Panc1 (cell line): ENCODE results near the gene PDE9A. TPM values are rescaled to one million over a fixed set of nuclear protein-coding genes. Genes with fewer than 3 reads are reported as not detected.

Source experiments
- ATAC-seq: fragments of 200-7000 bp; cut with Tn5 transposase; 2 replicates; pipeline ENCODE4 v1.9.1; 2020; ENCODE audit warnings: mild to moderate bottlenecking, moderate library complexity
- BruUV-seq: library from RNA; stranded (reverse); fragments of 400-500 nt; replicated peaks from 2 replicates; lab custom pipeline; 2021; lab: Mats Ljungman, UMichigan
- CTCF ChIA-PET: fragments of 300-600 bp; sonication (Branson Sonifier 250); formaldehyde crosslinking; loops from one replicate; lab custom pipeline; 2022; ENCODE audit warnings: antibody characterized with exemption; lab: Charles Lee
- POLR2A ChIA-PET: fragments of 300-600 bp; sonication (Branson Sonifier 250); formaldehyde crosslinking; loops from one replicate; lab custom pipeline; 2022; ENCODE audit warnings: antibody characterized with exemption; lab: Charles Lee
- DNase-seq: peaks from one replicate; pipeline ENCODE4 v3.0.0-alpha.2; 2010; ENCODE audit warnings: low read depth, low spot score
- H3K27ac ChIP-seq: 2 replicates; pipeline ENCODE4 v1.5.1; 2011; ENCODE audit warnings: mild to moderate bottlenecking, low read length, inconsistent platforms
- H3K27me3 ChIP-seq: fragments of 200-500 bp; sonication (Bioruptor generic); 2 replicates; pipeline ENCODE4 v1.6.0; 2014; ENCODE audit warnings: low read length, inconsistent platforms; ENCODE audit not compliant: control insufficient read depth, insufficient read depth
- H3K36me3 ChIP-seq: fragments of 200-500 bp; sonication (Bioruptor generic); 2 replicates; pipeline ENCODE4 v1.5.1; 2014; ENCODE audit warnings: inconsistent platforms, mild to moderate bottlenecking, low read length, moderate library complexity; ENCODE audit not compliant: control insufficient read depth, insufficient read depth
- H3K4me1 ChIP-seq: 2 replicates; pipeline ENCODE4 v1.5.1; 2011; ENCODE audit warnings: inconsistent platforms, mild to moderate bottlenecking, low read length, moderate library complexity; ENCODE audit not compliant: control insufficient read depth, insufficient read depth
- H3K4me3 ChIP-seq, 2 experiments: 2 replicates each; pipeline ENCODE4 v1.5.1; 2011 to 2012; ENCODE audit warnings: low read depth in 2 of 2, low read length in 2 of 2, mild to moderate bottlenecking in 2 of 2, inconsistent platforms in 1 of 2, moderate library complexity in 1 of 2
- H3K9me3 ChIP-seq: fragments of 200-500 bp; sonication (Bioruptor generic); 2 replicates; pipeline ENCODE4 v1.5.1; 2014; ENCODE audit warnings: low read depth, mild to moderate bottlenecking, inconsistent platforms, low read length, moderate library complexity; ENCODE audit not compliant: control insufficient read depth, insufficient read depth
- CTCF ChIP-seq: fragments of 450-650 bp; IDR thresholded peaks from 2 replicates; pipeline ENCODE4 v1.5.1; 2017; ENCODE audit warnings: mild to moderate bottlenecking
- POLR2AphosphoS5 ChIP-seq: IDR thresholded peaks from 2 replicates; pipeline ENCODE4 v1.6.1; 2012; ENCODE audit warnings: mild to moderate bottlenecking, low read depth, low read length, moderate library complexity
- REST ChIP-seq, 2 experiments: IDR thresholded peaks; 2 replicates each; pipeline ENCODE4 v1.6.1; 2011 to 2012; ENCODE audit warnings: low read depth in 2 of 2, control low read depth in 1 of 2, low read length in 1 of 2, mild to moderate bottlenecking in 1 of 2, moderate library complexity in 1 of 2; ENCODE audit not compliant: insufficient read depth in 1 of 2
- SIN3A ChIP-seq: IDR thresholded peaks from 2 replicates; pipeline ENCODE4 v1.6.1; 2012; ENCODE audit warnings: low read depth, mild to moderate bottlenecking, low read length, moderate library complexity, borderline replicate concordance; ENCODE audit not compliant: insufficient read depth
- TCF7L2 ChIP-seq: IDR thresholded peaks from 2 replicates; pipeline ENCODE4 v1.6.1; 2011; ENCODE audit warnings: mild to moderate bottlenecking, low read depth, low read length, inconsistent platforms
- in situ Hi-C: cut with HindIII; loops from 2 replicates; pipeline ENCODE4 v1.10.0; 2016; ENCODE audit warnings: low sequenced_read_pairs, low pct_unique_long_range_greater_than_20kb
- intact Hi-C: fragments of 100-400 bp; cut with micrococcal nuclease; formaldehyde crosslinking; loops from one replicate; pipeline ENCODE4 v1.10.0; 2022; ENCODE audit not compliant: unreplicated experiment
- total RNA-seq: library from RNA; stranded (reverse); gene quantifications from one replicate; pipeline ENCODE4 v1.2.1, GENCODE V29; 2021; ENCODE audit not compliant: unreplicated experiment

The PDE9A gene
- total RNA-seq, 1 experiment from 2014 or later: 0.72 TPM

DNA sequence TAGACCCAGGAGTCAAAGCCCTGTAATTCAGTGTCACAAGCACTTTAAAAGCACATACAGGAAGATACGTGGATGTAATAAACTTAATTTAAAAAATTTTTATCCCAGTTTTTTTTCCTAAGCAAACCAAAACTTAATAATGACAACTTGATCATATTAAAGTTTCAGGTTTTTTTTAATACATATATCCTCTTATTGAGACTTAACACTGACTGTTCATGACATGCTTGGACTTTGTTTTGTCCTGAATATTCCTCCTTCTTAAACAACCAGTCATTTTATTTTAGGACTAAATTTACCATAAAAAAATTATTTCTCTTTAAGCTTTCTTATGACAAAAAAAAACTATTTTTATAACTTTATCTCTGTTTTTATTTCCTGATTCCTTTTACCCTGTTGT, 161.8 kb downstream of the PDE9A start:
- BruUV-seq: no TSS peak
- Histone ChIP-seq H3K27me3 (no peaks in the 10 kb centered on the region), H3K27ac (no peak overlapping the region), H3K36me3 (no peaks in the 10 kb centered on the region), H3K9me3 (peaks cover 8% of the 10 kb centered on the region), H3K4me1 (no peaks in the 10 kb centered on the region), H3K4me3 (no peak overlapping the region)
- ATAC-seq: no peak
- in situ Hi-C loops (no loop called here), intact Hi-C loops (loop anchor here (5.0 kb wide), 1 partner anchor 223 kb away; no protein-coding TSS in a partner anchor)
- no peak for DNase-seq
- POLR2A ChIA-PET: no interaction called here
- TF ChIP-seq CTCF: no peak
- CTCF ChIA-PET: no interaction called here

DNA sequence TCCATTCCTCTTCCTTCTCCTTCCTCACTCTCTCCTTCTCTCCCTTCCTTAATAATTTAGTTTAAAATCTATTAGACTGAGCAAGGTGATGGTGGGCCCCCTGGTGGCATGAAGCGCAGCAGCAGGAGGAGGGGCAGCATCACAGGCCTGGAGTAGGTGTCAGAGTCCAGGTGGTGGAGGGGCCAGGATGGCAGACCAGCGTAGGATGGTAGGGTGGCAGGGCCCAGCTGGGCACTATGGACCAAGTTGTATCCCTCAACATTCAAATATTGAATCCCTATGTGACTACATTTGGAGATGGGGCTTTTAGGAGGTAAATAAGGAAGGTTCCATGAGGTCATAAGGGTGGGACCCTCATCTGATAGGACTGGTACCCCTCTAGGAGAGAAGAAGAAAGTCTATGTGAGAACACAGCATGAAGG, 164.9 kb downstream of the PDE9A start:
- in situ Hi-C loops: no loop called here
- Histone ChIP-seq H3K4me1 (no peaks in the 10 kb centered on the region), H3K27me3 (no peaks in the 10 kb centered on the region), H3K36me3 (no peaks in the 10 kb centered on the region), H3K4me3 (no peak overlapping the region), H3K9me3 (peaks cover 8% of the 10 kb centered on the region), H3K27ac (no peak overlapping the region)
- no TSS peak for BruUV-seq
- intact Hi-C loops: loop anchor here (5.0 kb wide), 1 partner anchor 226 kb away; no protein-coding TSS in a partner anchor
- peak; percentile 72; the same call in 1 of the 2 replicates for ATAC-seq
- POLR2A ChIA-PET: no interaction called here
- CTCF ChIA-PET: no interaction called here
- DNase-seq: no peak
- TF ChIP-seq POLR2AphosphoS5: no peak
- peak; percentile 72 for TF ChIP-seq CTCF
- no peak for TF ChIP-seq TCF7L2
- TF ChIP-seq REST (IDR thresholded peaks at IDR 0.05; ENCODE audit: insufficient read depth in 1 of 2, low read depth in 2 of 2, low read length in 1 of 2): no peak
- TF ChIP-seq SIN3A: no peak
